ENCODE results near the gene TERB2.

DNA sequence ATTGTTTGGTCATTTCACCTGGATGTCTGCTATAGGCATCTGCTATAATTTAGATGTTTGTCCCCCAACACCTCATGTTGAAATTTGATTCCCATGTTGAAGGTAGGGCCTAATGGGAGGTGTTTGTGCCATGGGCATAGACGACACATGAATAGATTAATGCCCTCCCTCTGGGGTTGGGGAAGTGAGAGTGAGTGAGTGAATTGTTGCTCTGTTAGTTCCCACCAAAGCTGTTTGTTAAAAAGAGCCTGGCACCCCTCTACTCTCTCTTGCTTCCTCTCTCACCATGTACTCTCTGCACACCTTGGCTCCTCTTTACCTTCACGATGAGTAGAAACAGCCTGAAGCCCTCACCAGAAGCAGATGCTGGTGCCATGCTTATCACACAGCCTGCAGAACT, 42.6 kb downstream of the TERB2 start:
- TF ChIP-seq RCOR1 (IDR thresholded peaks at IDR 0.05; ENCODE audit: insufficient replicate concordance, low read length) (no peak), RAD21 (IDR thresholded peaks at IDR 0.05; ENCODE audit: low read length) (no peak), POLR2A (IDR thresholded peaks at IDR 0.05; ENCODE audit: low read depth, low read length) (no peak), FOS (IDR thresholded peaks at IDR 0.05; ENCODE audit: low read depth, low read length) (no peak)
- TF ChIP-seq, protein P1, sequence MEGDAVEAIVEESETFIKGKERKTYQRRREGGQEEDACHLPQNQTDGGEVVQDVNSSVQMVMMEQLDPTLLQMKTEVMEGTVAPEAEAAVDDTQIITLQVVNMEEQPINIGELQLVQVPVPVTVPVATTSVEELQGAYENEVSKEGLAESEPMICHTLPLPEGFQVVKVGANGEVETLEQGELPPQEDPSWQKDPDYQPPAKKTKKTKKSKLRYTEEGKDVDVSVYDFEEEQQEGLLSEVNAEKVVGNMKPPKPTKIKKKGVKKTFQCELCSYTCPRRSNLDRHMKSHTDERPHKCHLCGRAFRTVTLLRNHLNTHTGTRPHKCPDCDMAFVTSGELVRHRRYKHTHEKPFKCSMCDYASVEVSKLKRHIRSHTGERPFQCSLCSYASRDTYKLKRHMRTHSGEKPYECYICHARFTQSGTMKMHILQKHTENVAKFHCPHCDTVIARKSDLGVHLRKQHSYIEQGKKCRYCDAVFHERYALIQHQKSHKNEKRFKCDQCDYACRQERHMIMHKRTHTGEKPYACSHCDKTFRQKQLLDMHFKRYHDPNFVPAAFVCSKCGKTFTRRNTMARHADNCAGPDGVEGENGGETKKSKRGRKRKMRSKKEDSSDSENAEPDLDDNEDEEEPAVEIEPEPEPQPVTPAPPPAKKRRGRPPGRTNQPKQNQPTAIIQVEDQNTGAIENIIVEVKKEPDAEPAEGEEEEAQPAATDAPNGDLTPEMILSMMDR (conservative IDR thresholded peaks at IDR 0.05; ENCODE audit: low read depth, low read length) = no peak
- TF ChIP-seq, protein P2, sequence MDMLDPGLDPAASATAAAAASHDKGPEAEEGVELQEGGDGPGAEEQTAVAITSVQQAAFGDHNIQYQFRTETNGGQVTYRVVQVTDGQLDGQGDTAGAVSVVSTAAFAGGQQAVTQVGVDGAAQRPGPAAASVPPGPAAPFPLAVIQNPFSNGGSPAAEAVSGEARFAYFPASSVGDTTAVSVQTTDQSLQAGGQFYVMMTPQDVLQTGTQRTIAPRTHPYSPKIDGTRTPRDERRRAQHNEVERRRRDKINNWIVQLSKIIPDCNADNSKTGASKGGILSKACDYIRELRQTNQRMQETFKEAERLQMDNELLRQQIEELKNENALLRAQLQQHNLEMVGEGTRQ (IDR thresholded peaks at IDR 0.05; ENCODE audit: low read depth, low read length) = no peak
